OCI-LY7 (cell line): Measurements from ENCODE around the gene EXOC4. TPM values are rescaled to one million over a fixed set of nuclear protein-coding genes. Genes with fewer than 3 reads are reported as not detected.

Source experiments
- BruUV-seq: library from RNA; stranded (reverse); fragments of 400-500 nt; replicated peaks from 2 replicates; lab custom pipeline; 2021; lab: Mats Ljungman, UMichigan
- CTCF ChIA-PET: fragments of 300-600 bp; sonication (Branson Sonifier 250); formaldehyde crosslinking; loops from one replicate; lab custom pipeline; 2022; ENCODE audit warnings: antibody characterized with exemption; ENCODE audit not compliant: unreplicated experiment; lab: Charles Lee
- POLR2A ChIA-PET: fragments of 300-600 bp; sonication (Branson Sonifier 250); formaldehyde crosslinking; loops from one replicate; lab custom pipeline; 2022; ENCODE audit warnings: antibody characterized with exemption; lab: Charles Lee
- DNase-seq: peaks from one replicate; pipeline ENCODE4 v3.0.0-alpha.2; 2015; ENCODE audit warnings: low spot score
- H2AFZ ChIP-seq: fragments of 200-600 bp; sonication (generic), shearing (Covaris generic); 2 replicates; pipeline ENCODE4 v1.6.1; 2014; ENCODE audit warnings: mild to moderate bottlenecking, antibody characterized with exemption, low read length, moderate library complexity
- H3K27ac ChIP-seq: fragments of 200-600 bp; sonication (generic); 2 replicates; pipeline ENCODE4 v1.5.1; 2014; ENCODE audit warnings: mixed run types, low read depth, mild to moderate bottlenecking, moderate library complexity, low read length, inconsistent platforms; ENCODE audit not compliant: poor library complexity, severe bottlenecking
- H3K36me3 ChIP-seq: fragments of 200-600 bp; sonication (generic); 2 replicates; pipeline ENCODE4 v1.6.1; 2014; ENCODE audit warnings: mild to moderate bottlenecking, antibody characterized with exemption, low read length, moderate library complexity, mixed read lengths; ENCODE audit not compliant: insufficient read depth
- H3K4me1 ChIP-seq: fragments of 200-600 bp; sonication (generic); 2 replicates; pipeline ENCODE4 v1.5.1; 2014; ENCODE audit warnings: mild to moderate bottlenecking, low read length; ENCODE audit not compliant: insufficient read depth, poor library complexity, severe bottlenecking
- H3K4me2 ChIP-seq: fragments of 200-600 bp; sonication (generic); 2 replicates; pipeline ENCODE4 v1.6.1; 2014; ENCODE audit warnings: mild to moderate bottlenecking, low read length
- H3K4me3 ChIP-seq: fragments of 200-600 bp; sonication (generic); 2 replicates; pipeline ENCODE4 v1.5.1; 2014; ENCODE audit warnings: mild to moderate bottlenecking, low read depth, low read length; ENCODE audit not compliant: poor library complexity, severe bottlenecking
- H3K79me2 ChIP-seq: fragments of 200-600 bp; sonication (generic); 2 replicates; pipeline ENCODE4 v1.6.1; 2016; ENCODE audit warnings: low read depth, mild to moderate bottlenecking, low read length, moderate library complexity, mixed read lengths; ENCODE audit not compliant: insufficient read depth
- H3K9me2 ChIP-seq: fragments of 200-600 bp; sonication (generic); 2 replicates; pipeline ENCODE4 v1.6.1; 2016; ENCODE audit warnings: mild to moderate bottlenecking, low read length, mixed read lengths; ENCODE audit not compliant: insufficient read depth
- H3K9me3 ChIP-seq: fragments of 200-600 bp; sonication (generic); 2 replicates; pipeline ENCODE4 v1.6.1; 2014; ENCODE audit warnings: mild to moderate bottlenecking, mixed run types, low read length, mixed read lengths
- H4K20me1 ChIP-seq: fragments of 200-600 bp; sonication (generic); 2 replicates; pipeline ENCODE4 v1.6.1; 2014; ENCODE audit warnings: mild to moderate bottlenecking, antibody characterized with exemption, low read length, moderate library complexity, mixed read lengths; ENCODE audit not compliant: insufficient read depth
- EZH2phosphoT487 ChIP-seq: fragments of 200-600 bp; sonication (generic); IDR thresholded peaks from 2 replicates; pipeline ENCODE4 v1.6.1; 2018; ENCODE audit warnings: low read depth, borderline replicate concordance, mild to moderate bottlenecking, mixed run types, antibody characterized with exemption, low read length, moderate library complexity, mixed read lengths
- intact Hi-C: fragments of 100-400 bp; cut with micrococcal nuclease; formaldehyde crosslinking; loops from one replicate; pipeline ENCODE4 v1.10.0; 2022; ENCODE audit not compliant: unreplicated experiment
- total RNA-seq, 2 experiments: library from RNA; depleted of rRNA in 1 of 2; stranded (reverse); fragments of >200 nt in 1 of 2; shearing (Covaris generic) in 1 of 2; gene quantifications; 2 replicates each; pipeline ENCODE4 v1.2.3, GENCODE V29; 2014 to 2022
- TF ChIP-seq, protein P1 (sequence below): fragments of 200-600 bp; sonication (generic); conservative IDR thresholded peaks from 2 replicates; pipeline ENCODE4 v1.5.1; 2014; ENCODE audit warnings: mild to moderate bottlenecking, antibody characterized with exemption, low read length, moderate library complexity, mixed read lengths

The EXOC4 gene
- total RNA-seq, 2 experiments from 2014 or later, result 75.1 to 93.2 TPM

- H2AFZ ChIP-seq, result no peak overlapping the region
- no peaks in the 10 kb centered on the region for H3K79me2 ChIP-seq
- POLR2A ChIA-PET, result interaction anchor here (0.6 to 1.2 kb wide), 3 partner anchors 16 to 726 kb away, joined by 3 to 8 read pairs (median 3); no protein-coding TSS in a partner anchor
- H3K27ac ChIP-seq, result no peak overlapping the region
- CTCF ChIA-PET, result no interaction called here
- no peak overlapping the region for H3K4me3 ChIP-seq
- no TSS peak for BruUV-seq
- H3K36me3 ChIP-seq, result no peaks in the 10 kb centered on the region
- no peaks in the 10 kb centered on the region for H3K4me1 ChIP-seq
- 0 out of 2 replicates have a peak, but pooled peaks cover 4% of the 10 kb centered on the region for H3K9me2 ChIP-seq
- no peak overlapping the region for H3K4me2 ChIP-seq
- no peaks in the 10 kb centered on the region for H4K20me1 ChIP-seq
- DNase-seq, result no peak
- intact Hi-C loops, result no loop called here
- TF ChIP-seq, protein P1, sequence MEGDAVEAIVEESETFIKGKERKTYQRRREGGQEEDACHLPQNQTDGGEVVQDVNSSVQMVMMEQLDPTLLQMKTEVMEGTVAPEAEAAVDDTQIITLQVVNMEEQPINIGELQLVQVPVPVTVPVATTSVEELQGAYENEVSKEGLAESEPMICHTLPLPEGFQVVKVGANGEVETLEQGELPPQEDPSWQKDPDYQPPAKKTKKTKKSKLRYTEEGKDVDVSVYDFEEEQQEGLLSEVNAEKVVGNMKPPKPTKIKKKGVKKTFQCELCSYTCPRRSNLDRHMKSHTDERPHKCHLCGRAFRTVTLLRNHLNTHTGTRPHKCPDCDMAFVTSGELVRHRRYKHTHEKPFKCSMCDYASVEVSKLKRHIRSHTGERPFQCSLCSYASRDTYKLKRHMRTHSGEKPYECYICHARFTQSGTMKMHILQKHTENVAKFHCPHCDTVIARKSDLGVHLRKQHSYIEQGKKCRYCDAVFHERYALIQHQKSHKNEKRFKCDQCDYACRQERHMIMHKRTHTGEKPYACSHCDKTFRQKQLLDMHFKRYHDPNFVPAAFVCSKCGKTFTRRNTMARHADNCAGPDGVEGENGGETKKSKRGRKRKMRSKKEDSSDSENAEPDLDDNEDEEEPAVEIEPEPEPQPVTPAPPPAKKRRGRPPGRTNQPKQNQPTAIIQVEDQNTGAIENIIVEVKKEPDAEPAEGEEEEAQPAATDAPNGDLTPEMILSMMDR, result no peak
- TF ChIP-seq EZH2phosphoT487, result no peak
- H3K9me3 ChIP-seq, result no peaks in the 10 kb centered on the region
Observed at GRCh38 chr7:133584956-133585668, 332.2 kb downstream of the EXOC4 start.

GRCh38 chr7:133586253-133586652, 333.4 kb downstream of the EXOC4 start:
- H3K79me2 ChIP-seq, result no peaks in the 10 kb centered on the region
- no peaks in the 10 kb centered on the region for H4K20me1 ChIP-seq
- no peaks in the 10 kb centered on the region for H3K9me2 ChIP-seq
- no TSS peak for BruUV-seq
- H3K9me3 ChIP-seq, result no peaks in the 10 kb centered on the region
- H3K4me2 ChIP-seq, result no peak overlapping the region
- ChIA-PET POLR2A (interaction anchor here (1.2 kb wide), 1 partner anchor 15 kb away, joined by 8 read pairs; no protein-coding TSS in a partner anchor), CTCF (no interaction called here)
- no peak overlapping the region for H2AFZ ChIP-seq
- H3K4me3 ChIP-seq, result no peak overlapping the region
- no peak for DNase-seq
- H3K27ac ChIP-seq, result no peak overlapping the region
- intact Hi-C loops, result no loop called here
- no peaks in the 10 kb centered on the region for H3K4me1 ChIP-seq
- TF ChIP-seq, protein P1, result no peak
- TF ChIP-seq EZH2phosphoT487, result no peak
- no peaks in the 10 kb centered on the region for H3K36me3 ChIP-seq

GRCh38 chr7:133587903-133588302, 335.0 kb downstream of the EXOC4 start:
- Histone ChIP-seq H3K4me2 (no peak overlapping the region), H2AFZ (no peak overlapping the region), H3K9me3 (no peaks in the 10 kb centered on the region), H3K9me2 (no peaks in the 10 kb centered on the region), H3K36me3 (no peaks in the 10 kb centered on the region), H3K4me3 (no peak overlapping the region), H3K27ac (no peak overlapping the region), H3K4me1 (no peaks in the 10 kb centered on the region), H3K79me2 (no peaks in the 10 kb centered on the region), H4K20me1 (no peaks in the 10 kb centered on the region)
- no peak for DNase-seq
- no peak for TF ChIP-seq EZH2phosphoT487
- TF ChIP-seq, protein P1, result no peak
- no TSS peak for BruUV-seq
- CTCF ChIA-PET, result no interaction called here
- POLR2A ChIA-PET, result no interaction called here
- intact Hi-C loops, result no loop called here
